Measurements from ENCODE around the gene ANKRD12.

GRCh38 chr18:9328776-9329175 is 192.2 kb downstream of the ANKRD12 start:
- TF ChIP-seq CTCF (IDR thresholded peaks at IDR 0.05; ENCODE audit: low read depth, low read length, poor library complexity, severe bottlenecking) (no peak), EZH2phosphoT487 (IDR thresholded peaks at IDR 0.05; ENCODE audit: borderline replicate concordance, low read length) (no peak)

Measured in DOHH2 (cell line).